ENCODE data around the gene FRMD6.

DNA sequence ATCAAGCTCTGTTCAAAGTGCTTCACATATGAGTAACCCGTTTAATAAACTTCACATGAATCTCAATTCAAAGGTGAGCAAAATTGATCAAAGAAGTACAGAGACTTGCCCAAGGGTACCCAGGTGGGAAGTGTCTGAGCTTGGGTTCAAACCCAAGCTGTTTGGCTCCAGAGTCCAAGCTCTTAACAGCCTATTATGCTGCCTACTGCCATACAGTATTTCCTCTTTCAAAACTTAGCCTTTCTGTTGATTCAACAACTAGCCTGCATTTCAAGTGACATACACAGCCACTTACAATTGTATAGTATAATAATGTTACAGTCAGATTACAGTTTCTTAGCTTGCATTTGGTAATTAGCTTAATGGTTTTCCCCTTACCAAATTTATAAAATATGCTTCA lies 29.7 kb downstream of the FRMD6 start:
- TF ChIP-seq POLR2AphosphoS5 (IDR thresholded peaks at IDR 0.05; ENCODE audit: low read length) (no peak), FOS (IDR thresholded peaks at IDR 0.05; ENCODE audit: borderline replicate concordance, extremely low read depth, insufficient read length) (no peak), NR2C2 (IDR thresholded peaks at IDR 0.05; ENCODE audit: borderline replicate concordance, control insufficient read depth, insufficient read length, low read depth) (no peak), SRF (IDR thresholded peaks at IDR 0.05; ENCODE audit: low read depth in 2 of 2, low read length in 2 of 2) (no peak), BACH1 (IDR thresholded peaks at IDR 0.05; ENCODE audit: borderline replicate concordance) (no peak), SREBF1 (IDR thresholded peaks at IDR 0.05; ENCODE audit: low read length) (no peak), TAF1 (IDR thresholded peaks at IDR 0.05; ENCODE audit: borderline replicate concordance, low read depth, low read length) (no peak), YBX1 (IDR thresholded peaks at IDR 0.05) (no peak), POLR2A (IDR thresholded peaks at IDR 0.05; ENCODE audit: low read depth, low read length) (no peak)
- TF ChIP-seq, protein P1, sequence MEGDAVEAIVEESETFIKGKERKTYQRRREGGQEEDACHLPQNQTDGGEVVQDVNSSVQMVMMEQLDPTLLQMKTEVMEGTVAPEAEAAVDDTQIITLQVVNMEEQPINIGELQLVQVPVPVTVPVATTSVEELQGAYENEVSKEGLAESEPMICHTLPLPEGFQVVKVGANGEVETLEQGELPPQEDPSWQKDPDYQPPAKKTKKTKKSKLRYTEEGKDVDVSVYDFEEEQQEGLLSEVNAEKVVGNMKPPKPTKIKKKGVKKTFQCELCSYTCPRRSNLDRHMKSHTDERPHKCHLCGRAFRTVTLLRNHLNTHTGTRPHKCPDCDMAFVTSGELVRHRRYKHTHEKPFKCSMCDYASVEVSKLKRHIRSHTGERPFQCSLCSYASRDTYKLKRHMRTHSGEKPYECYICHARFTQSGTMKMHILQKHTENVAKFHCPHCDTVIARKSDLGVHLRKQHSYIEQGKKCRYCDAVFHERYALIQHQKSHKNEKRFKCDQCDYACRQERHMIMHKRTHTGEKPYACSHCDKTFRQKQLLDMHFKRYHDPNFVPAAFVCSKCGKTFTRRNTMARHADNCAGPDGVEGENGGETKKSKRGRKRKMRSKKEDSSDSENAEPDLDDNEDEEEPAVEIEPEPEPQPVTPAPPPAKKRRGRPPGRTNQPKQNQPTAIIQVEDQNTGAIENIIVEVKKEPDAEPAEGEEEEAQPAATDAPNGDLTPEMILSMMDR (IDR thresholded peaks at IDR 0.05 in 2 of 3, conservative IDR thresholded peaks at IDR 0.05 in 1 of 3; ENCODE audit: control insufficient read depth in 2 of 3, extremely low read depth in 1 of 3, insufficient read depth in 1 of 3, low read depth in 3 of 3, low read length in 3 of 3), result no peak
